ENCODE results near the gene SH3BGRL3. TPM values are rescaled to one million over a fixed set of nuclear protein-coding genes. Genes with fewer than 3 reads are reported as not detected.
"Not testable (repeated sequence)": the region's sequence is repeated elsewhere in the genome, so short reads cannot be mapped to it uniquely, and the experiment has no call there.

The SH3BGRL3 gene
- total RNA-seq, 1 donor, result 30.8 TPM

DNA sequence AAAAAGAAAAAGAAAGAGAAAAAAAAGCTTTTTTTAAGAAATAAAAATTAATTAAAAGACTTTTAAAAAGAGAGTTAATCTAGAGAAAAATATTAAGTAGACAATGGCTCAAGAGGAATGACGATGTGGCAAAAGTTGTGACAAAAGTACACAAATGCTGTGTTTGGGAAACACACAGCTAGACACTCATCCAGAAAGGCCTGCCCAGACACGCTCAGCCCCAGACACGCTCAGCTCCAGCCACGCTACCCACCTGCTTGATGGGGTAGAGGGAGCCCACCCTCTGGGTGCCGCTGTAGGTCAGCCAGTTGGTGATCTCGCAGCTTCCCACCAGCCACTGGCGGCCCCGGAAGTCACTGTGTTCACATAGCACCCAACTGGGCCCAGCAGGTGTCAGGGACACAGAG lies 48.1 kb downstream of the SH3BGRL3 start:
- Histone ChIP-seq H3K27ac (ENCODE audit: low read depth, low read length) (no peak overlapping the region), H4K20me1 (ENCODE audit: insufficient read depth, low read length) (no peaks in the 10 kb centered on the region), H3K4me1 (ENCODE audit: insufficient read depth, low read length) (peaks cover 6% of the 10 kb centered on the region), H3K36me3 (ENCODE audit: insufficient read depth, low read length) (no peaks in the 10 kb centered on the region), H3K4me3 (ENCODE audit: insufficient read depth, low read length) (no peak overlapping the region), H3K27me3 (ENCODE audit: insufficient read depth, low read length) (peaks cover 4% of the 10 kb centered on the region), H3K4me2 (ENCODE audit: insufficient read depth, low read length) (no peak overlapping the region), H2AFZ (ENCODE audit: low read length) (no peak overlapping the region), H3K9me3 (ENCODE audit: low read depth, low read length) (no peaks in the 10 kb centered on the region), H3K79me2 (ENCODE audit: insufficient read depth, low read length) (no peaks in the 10 kb centered on the region)
- TF ChIP-seq, protein P1, sequence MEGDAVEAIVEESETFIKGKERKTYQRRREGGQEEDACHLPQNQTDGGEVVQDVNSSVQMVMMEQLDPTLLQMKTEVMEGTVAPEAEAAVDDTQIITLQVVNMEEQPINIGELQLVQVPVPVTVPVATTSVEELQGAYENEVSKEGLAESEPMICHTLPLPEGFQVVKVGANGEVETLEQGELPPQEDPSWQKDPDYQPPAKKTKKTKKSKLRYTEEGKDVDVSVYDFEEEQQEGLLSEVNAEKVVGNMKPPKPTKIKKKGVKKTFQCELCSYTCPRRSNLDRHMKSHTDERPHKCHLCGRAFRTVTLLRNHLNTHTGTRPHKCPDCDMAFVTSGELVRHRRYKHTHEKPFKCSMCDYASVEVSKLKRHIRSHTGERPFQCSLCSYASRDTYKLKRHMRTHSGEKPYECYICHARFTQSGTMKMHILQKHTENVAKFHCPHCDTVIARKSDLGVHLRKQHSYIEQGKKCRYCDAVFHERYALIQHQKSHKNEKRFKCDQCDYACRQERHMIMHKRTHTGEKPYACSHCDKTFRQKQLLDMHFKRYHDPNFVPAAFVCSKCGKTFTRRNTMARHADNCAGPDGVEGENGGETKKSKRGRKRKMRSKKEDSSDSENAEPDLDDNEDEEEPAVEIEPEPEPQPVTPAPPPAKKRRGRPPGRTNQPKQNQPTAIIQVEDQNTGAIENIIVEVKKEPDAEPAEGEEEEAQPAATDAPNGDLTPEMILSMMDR (IDR thresholded peaks at IDR 0.05; ENCODE audit: extremely low read depth, low read depth, low read length), result no peak
- no peak for DNase-seq (ENCODE audit: insufficient read length, low spot score, missing footprints)

DNA sequence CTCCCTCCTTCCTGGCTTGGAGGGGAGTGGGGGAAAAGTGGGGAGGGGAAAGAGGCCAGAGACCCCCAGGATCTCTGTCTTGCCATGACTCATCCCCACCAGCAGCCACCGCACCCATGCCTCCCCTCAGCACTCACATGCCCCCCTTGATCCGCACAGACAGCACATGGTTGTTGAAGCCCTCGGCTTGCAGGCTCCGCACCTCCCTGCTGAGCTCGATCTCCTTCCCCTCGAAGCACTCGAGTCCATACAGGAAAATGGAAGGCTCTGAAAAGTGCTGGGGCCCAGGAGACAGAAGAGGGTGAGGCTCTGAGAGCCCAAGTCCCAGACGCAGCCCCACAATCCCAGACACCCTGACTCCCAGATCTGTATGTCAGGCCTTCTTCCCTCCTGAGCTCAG lies 48.7 kb downstream of the SH3BGRL3 start:
- Histone ChIP-seq H3K4me1 (ENCODE audit: insufficient read depth, low read length) (peaks cover 6% of the 10 kb centered on the region), H4K20me1 (ENCODE audit: insufficient read depth, low read length) (no peaks in the 10 kb centered on the region), H3K27me3 (ENCODE audit: insufficient read depth, low read length) (peaks cover 4% of the 10 kb centered on the region), H3K4me3 (ENCODE audit: insufficient read depth, low read length) (no peak overlapping the region), H2AFZ (ENCODE audit: low read length) (no peak overlapping the region), H3K79me2 (ENCODE audit: insufficient read depth, low read length) (no peaks in the 10 kb centered on the region), H3K36me3 (ENCODE audit: insufficient read depth, low read length) (no peaks in the 10 kb centered on the region), H3K9me3 (ENCODE audit: low read depth, low read length) (no peaks in the 10 kb centered on the region), H3K27ac (ENCODE audit: low read depth, low read length) (no peak overlapping the region), H3K4me2 (ENCODE audit: insufficient read depth, low read length) (no peak overlapping the region)
- no peak for DNase-seq (ENCODE audit: insufficient read length, low spot score, missing footprints)
- TF ChIP-seq, protein P1 (IDR thresholded peaks at IDR 0.05; ENCODE audit: extremely low read depth, low read depth, low read length), result no peak

DNA sequence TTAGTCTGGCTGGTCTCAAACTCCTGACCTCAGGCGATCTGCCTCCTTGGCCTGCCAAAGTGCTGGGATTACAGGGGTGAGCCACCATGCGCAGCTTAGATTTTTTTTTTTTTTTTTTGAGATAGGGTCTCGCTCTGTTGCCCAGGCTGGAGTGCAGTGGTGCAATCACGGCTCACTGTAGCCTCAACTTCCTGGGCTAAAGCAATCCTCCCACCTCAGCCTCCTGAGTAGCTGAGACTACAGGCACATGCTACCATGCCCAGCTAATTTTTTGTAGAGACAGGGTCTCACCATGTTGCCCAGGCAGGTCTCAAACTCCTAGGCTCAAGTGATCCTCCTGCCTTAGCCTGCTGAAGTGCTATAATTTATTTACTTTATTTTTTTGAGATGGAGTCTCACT lies 49.5 kb downstream of the SH3BGRL3 start:
- not testable (repeated sequence) for DNase-seq (ENCODE audit: insufficient read length, low spot score, missing footprints); H2AFZ ChIP-seq (ENCODE audit: low read length); H3K36me3 ChIP-seq (ENCODE audit: insufficient read depth, low read length); H3K4me1 ChIP-seq (ENCODE audit: insufficient read depth, low read length); H3K79me2 ChIP-seq (ENCODE audit: insufficient read depth, low read length); H3K27me3 ChIP-seq (ENCODE audit: insufficient read depth, low read length); H3K9me3 ChIP-seq (ENCODE audit: low read depth, low read length); H4K20me1 ChIP-seq (ENCODE audit: insufficient read depth, low read length); H3K4me2 ChIP-seq (ENCODE audit: insufficient read depth, low read length); H3K27ac ChIP-seq (ENCODE audit: low read depth, low read length); H3K4me3 ChIP-seq (ENCODE audit: insufficient read depth, low read length)

DNA sequence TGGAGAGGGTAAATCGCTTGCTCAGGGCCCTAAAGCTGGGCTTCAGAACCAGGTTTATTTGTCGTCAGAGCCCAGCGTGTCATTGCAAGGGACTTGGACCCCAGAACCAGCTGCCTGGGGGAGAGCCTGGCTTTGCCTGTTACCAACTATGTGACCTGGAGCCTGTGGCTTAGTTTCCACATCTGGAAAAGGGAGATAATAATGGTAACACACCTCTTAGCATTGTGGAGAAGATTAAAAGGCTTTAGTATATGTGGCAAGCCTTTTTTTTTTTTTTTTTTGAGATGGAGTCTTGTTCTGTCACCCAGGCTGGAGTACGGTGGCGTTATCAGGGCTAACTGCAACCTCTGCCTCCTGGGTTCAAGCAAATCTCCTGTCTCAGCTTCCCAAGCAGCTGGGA lies 50.4 kb downstream of the SH3BGRL3 start:
- H3K27me3 ChIP-seq (ENCODE audit: insufficient read depth, low read length), result peaks cover 4% of the 10 kb centered on the region
- no peaks in the 10 kb centered on the region for H3K36me3 ChIP-seq (ENCODE audit: insufficient read depth, low read length)
- no peaks in the 10 kb centered on the region for H3K79me2 ChIP-seq (ENCODE audit: insufficient read depth, low read length)
- H3K9me3 ChIP-seq (ENCODE audit: low read depth, low read length), result no peaks in the 10 kb centered on the region
- no peak overlapping the region for H3K4me3 ChIP-seq (ENCODE audit: insufficient read depth, low read length)
- H2AFZ ChIP-seq (ENCODE audit: low read length), result no peak overlapping the region
- TF ChIP-seq, protein P1 (IDR thresholded peaks at IDR 0.05; ENCODE audit: extremely low read depth, low read depth, low read length), result no peak
- H3K27ac ChIP-seq (ENCODE audit: low read depth, low read length), result no peak overlapping the region
- H3K4me1 ChIP-seq (ENCODE audit: insufficient read depth, low read length), result peaks cover 6% of the 10 kb centered on the region
- no peaks in the 10 kb centered on the region for H4K20me1 ChIP-seq (ENCODE audit: insufficient read depth, low read length)
- DNase-seq (ENCODE audit: insufficient read length, low spot score, missing footprints), result no peak
- H3K4me2 ChIP-seq (ENCODE audit: insufficient read depth, low read length), result no peak overlapping the region

Other genes starting within 250 kb of the SH3BGRL3 start
- gene SLC30A2, start 234.0 kb upstream of the SH3BGRL3 start, total RNA-seq, result not detected in 2 replicates
- under 0.01 and 0.36 TPM in 2 replicates for gene TRIM63, start 212.5 kb upstream of the SH3BGRL3 start, total RNA-seq
- 6.5 TPM in 2 replicates for gene PDIK1L, start 168.3 kb upstream of the SH3BGRL3 start, total RNA-seq
- gene FAM110D, start 121.0 kb upstream of the SH3BGRL3 start, total RNA-seq, result not detected in 2 replicates
- not detected in 2 replicates for gene C1orf232, start 111.1 kb upstream of the SH3BGRL3 start, total RNA-seq
- 21.2 and 29.0 TPM in 2 replicates for gene ZNF593, start 110.2 kb upstream of the SH3BGRL3 start, total RNA-seq
- not detected in 2 replicates for gene ZNF593OS, start 108.3 kb upstream of the SH3BGRL3 start, total RNA-seq
- under 0.01 TPM in 1 of 2 replicates, not detected in the other for gene CNKSR1, start 102.6 kb upstream of the SH3BGRL3 start, total RNA-seq
- not detected in 2 replicates for gene CATSPER4, start 89.5 kb upstream of the SH3BGRL3 start, total RNA-seq
- 8.0 and 9.1 TPM in 2 replicates for gene CEP85, start 45.9 kb upstream of the SH3BGRL3 start, total RNA-seq
- 5.8 and 6.2 TPM in 2 replicates for gene UBXN11, start 26.6 kb downstream of the SH3BGRL3 start, total RNA-seq
- gene CD52, start 37.9 kb downstream of the SH3BGRL3 start, total RNA-seq, result not detected in 2 replicates
- gene CRYBG2, start 74.0 kb downstream of the SH3BGRL3 start, total RNA-seq, result not detected in 2 replicates
- not detected in 2 replicates for gene ZNF683, start 92.7 kb downstream of the SH3BGRL3 start, total RNA-seq
- not detected in 2 replicates for gene LIN28A, start 130.7 kb downstream of the SH3BGRL3 start, total RNA-seq
- gene DHDDS, start 152.2 kb downstream of the SH3BGRL3 start, total RNA-seq, result 56.6 and 63.3 TPM in 2 replicates
- gene HMGN2, start 192.4 kb downstream of the SH3BGRL3 start, total RNA-seq, result 181 and 198 TPM in 2 replicates
- gene RPS6KA1, start 249.7 kb downstream of the SH3BGRL3 start, total RNA-seq, result 2.2 and 2.4 TPM in 2 replicates